T-helper 17 cell (primary cell): Measurements from ENCODE around the gene FMNL2. TPM values are rescaled to one million over a fixed set of nuclear protein-coding genes. Genes with fewer than 3 reads are reported as not detected.

Experiments
- ATAC-seq: fragments of 150-1000 bp; cut with Tn5 transposase; 2 replicates; pipeline ENCODE4 v1.10.0; 2021; ENCODE audit warnings: mild to moderate bottlenecking, moderate library complexity
- DNase-seq, 3 donors: peaks; one replicate each; pipeline versions ENCODE4 v3.0.0 to v3.0.0-alpha.2; 2020 to 2021
- H3K9me3 ChIP-seq: one replicate; pipeline ENCODE4 v1.7.0; 2013; ENCODE audit warnings: low read length, mild to moderate bottlenecking; ENCODE audit not compliant: control insufficient read depth, poor library complexity, severe bottlenecking
- H3K27ac Mint-ChIP-seq: one replicate; pipeline ENCODE4 v1.8.0; 2022; ENCODE audit warnings: mild to moderate bottlenecking, moderate library complexity, mixed read lengths
- H3K27me3 Mint-ChIP-seq: one replicate; pipeline ENCODE4 v1.8.0; 2022; ENCODE audit warnings: mixed read lengths
- H3K36me3 Mint-ChIP-seq: one replicate; pipeline ENCODE4 v1.8.0; 2022; ENCODE audit warnings: low read depth, mixed read lengths
- H3K4me1 Mint-ChIP-seq: one replicate; pipeline ENCODE4 v1.8.0; 2022; ENCODE audit warnings: mild to moderate bottlenecking, mixed read lengths
- H3K4me3 Mint-ChIP-seq: one replicate; pipeline ENCODE4 v1.8.0; 2022; ENCODE audit warnings: mild to moderate bottlenecking, moderate library complexity, mixed read lengths
- total RNA-seq, 4 donors: library from RNA in 2 of 4; stranded (reverse) in 2 of 4; gene quantifications; one replicate each; pipeline ENCODE4 v1.2.3 and lab custom pipeline; 2022 to 2026

Gene FMNL2
- total RNA-seq, 2 donors from 2014 or later = 0.34 to 0.40 TPM

- no peak for ATAC-seq
Measured at GRCh38 chr2:152580714-152581113, 245.7 kb downstream of the FMNL2 start.

DNA sequence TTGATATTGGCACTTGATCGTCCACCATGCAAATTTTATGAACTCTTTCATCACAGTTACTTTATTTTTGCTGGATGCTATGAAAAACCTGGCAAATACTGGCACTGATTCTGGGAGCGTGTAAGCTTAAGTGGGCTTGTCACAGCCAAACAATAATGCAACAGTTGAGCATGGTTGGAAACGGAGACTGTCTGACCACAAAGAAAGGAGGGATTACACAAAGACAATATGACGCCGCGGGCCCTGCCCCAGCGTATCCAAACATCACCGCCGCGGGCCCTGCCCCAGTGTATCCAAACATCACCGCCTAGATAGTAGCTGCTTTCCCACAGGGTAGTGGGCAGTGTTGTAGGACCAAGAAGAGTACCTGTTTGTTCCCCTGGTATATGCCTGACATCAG is 246.4 kb downstream of the FMNL2 start:
- ATAC-seq (no peak), DNase-seq (no peak)
- Mint-ChIP-seq H3K36me3 (no peaks in the 10 kb centered on the region), H3K27me3 (peaks cover 34% of the 10 kb centered on the region), H3K27ac (no peak overlapping the region), H3K4me3 (no peak overlapping the region), H3K4me1 (no peaks in the 10 kb centered on the region)
- H3K9me3 ChIP-seq = no peaks in the 10 kb centered on the region

More at GRCh38 chr2:152580714-152581113, 245.7 kb downstream of the FMNL2 start:
- DNase-seq = no peak
- H3K4me1 Mint-ChIP-seq = no peaks in the 10 kb centered on the region
- H3K36me3 Mint-ChIP-seq = no peaks in the 10 kb centered on the region
- H3K27ac Mint-ChIP-seq = no peak overlapping the region
- H3K9me3 ChIP-seq = no peaks in the 10 kb centered on the region
- H3K27me3 Mint-ChIP-seq = peaks cover 29% of the 10 kb centered on the region
- H3K4me3 Mint-ChIP-seq = no peak overlapping the region

DNA sequence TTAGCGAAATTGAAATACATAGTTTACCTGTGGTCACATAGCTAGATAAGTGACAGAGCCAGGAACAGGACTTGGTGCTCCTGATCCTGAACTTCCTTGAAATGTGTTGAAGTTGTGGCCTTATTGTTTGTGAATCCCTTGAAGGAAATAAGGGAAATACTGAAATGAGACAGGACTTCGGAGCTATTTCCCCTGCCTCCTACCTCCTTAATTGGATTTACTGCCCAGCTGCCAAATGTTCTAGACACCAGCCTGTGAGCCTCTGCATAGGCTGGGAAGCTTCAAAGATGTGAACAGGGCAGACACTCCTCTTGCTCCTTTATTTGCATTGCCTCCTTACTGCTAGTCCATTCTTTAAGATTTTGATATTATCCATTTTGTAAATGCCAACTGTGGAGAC is 247.1 kb downstream of the FMNL2 start:
- peaks cover 41% of the 10 kb centered on the region for H3K27me3 Mint-ChIP-seq
- H3K36me3 Mint-ChIP-seq = no peaks in the 10 kb centered on the region
- DNase-seq = no peak
- no peak for ATAC-seq
- H3K4me1 Mint-ChIP-seq = no peaks in the 10 kb centered on the region
- no peaks in the 10 kb centered on the region for H3K9me3 ChIP-seq
- H3K27ac Mint-ChIP-seq = no peak overlapping the region
- H3K4me3 Mint-ChIP-seq = no peak overlapping the region

- H3K27me3 Mint-ChIP-seq = peaks cover 42% of the 10 kb centered on the region
- no peaks in the 10 kb centered on the region for H3K9me3 ChIP-seq
- no peak overlapping the region for H3K27ac Mint-ChIP-seq
- ATAC-seq (no peak), DNase-seq (no peak)
- no peak overlapping the region for H3K4me3 Mint-ChIP-seq
- H3K36me3 Mint-ChIP-seq = no peaks in the 10 kb centered on the region
- H3K4me1 Mint-ChIP-seq = no peaks in the 10 kb centered on the region
Measured at GRCh38 chr2:152583512-152584229, 248.7 kb downstream of the FMNL2 start.

DNA sequence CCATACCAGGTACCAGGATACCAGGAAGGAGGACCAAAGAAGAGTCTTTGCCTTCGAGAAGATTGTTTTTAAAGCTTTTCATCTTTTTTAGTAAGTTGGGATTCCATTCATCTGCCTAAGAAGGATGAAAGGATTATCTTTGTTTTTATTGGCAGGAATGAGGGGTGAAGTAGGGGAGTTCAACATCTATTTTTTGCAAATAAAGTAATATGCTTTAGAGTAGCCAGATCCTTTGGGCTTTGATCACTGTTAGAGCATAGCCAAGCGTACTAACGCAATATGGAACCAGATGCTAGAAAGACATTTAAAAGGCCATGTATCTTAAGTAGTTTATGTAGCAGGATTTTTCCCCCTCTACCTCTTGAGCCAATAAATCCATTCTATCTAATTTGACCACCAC is 249.3 kb downstream of the FMNL2 start:
- DNase-seq = no peak
- H3K36me3 Mint-ChIP-seq = no peaks in the 10 kb centered on the region
- H3K4me1 Mint-ChIP-seq = no peaks in the 10 kb centered on the region
- peaks cover 46% of the 10 kb centered on the region for H3K27me3 Mint-ChIP-seq
- ATAC-seq = no peak
- H3K4me3 Mint-ChIP-seq = no peak overlapping the region
- no peaks in the 10 kb centered on the region for H3K9me3 ChIP-seq
- no peak overlapping the region for H3K27ac Mint-ChIP-seq

- Mint-ChIP-seq H3K4me1 (no peaks in the 10 kb centered on the region), H3K27me3 (peaks cover 46% of the 10 kb centered on the region), H3K4me3 (no peak overlapping the region), H3K27ac (no peak overlapping the region), H3K36me3 (no peaks in the 10 kb centered on the region)
- DNase-seq = no peak
- H3K9me3 ChIP-seq = no peaks in the 10 kb centered on the region
- no peak for ATAC-seq
Measured at GRCh38 chr2:152585830-152586484, 251.0 kb downstream of the FMNL2 start.

GRCh38 chr2:152587187-152587947 is 252.4 kb downstream of the FMNL2 start:
- Mint-ChIP-seq H3K27me3 (peaks cover 48% of the 10 kb centered on the region), H3K4me3 (no peak overlapping the region), H3K4me1 (no peaks in the 10 kb centered on the region), H3K36me3 (no peaks in the 10 kb centered on the region), H3K27ac (no peak overlapping the region)
- DNase-seq (no peak), ATAC-seq (no peak)
- H3K9me3 ChIP-seq = no peaks in the 10 kb centered on the region

GRCh38 chr2:152588998-152589397 is 254.0 kb downstream of the FMNL2 start:
- H3K4me3 Mint-ChIP-seq = no peak overlapping the region

DNA sequence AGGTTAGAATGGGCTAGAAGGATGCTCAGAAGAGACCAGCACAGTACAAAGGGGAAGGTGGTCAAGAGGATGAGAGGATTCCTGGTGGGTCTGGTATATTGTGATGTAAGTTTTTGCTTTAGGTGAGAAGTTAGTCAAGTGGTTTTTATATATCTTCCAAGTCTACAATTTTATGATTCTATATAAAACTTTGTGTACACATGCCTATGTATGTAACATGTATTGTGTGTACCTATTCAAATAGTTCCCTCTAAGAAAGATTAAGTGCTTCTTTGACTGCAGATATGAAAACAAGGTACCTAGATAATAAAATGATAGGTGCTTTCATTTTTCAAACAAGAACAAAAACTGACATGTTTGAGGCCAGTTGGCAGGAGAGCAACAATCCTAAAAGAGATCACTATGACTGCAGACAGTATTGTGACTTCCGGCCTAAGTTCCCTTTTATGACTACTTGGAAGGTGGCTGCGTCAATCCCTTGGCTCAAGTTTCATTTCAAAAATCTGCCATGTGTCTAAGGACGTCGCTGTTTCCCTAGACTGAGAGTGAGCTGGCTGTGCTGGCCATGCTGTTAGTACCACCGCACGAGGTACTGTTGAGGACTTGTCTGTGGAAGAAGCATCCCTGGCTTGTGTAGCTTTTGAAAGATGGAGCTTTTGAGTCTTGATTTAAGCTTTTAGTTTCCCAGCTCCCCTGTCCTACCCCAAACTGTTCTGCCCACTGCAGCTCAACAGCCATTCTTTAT is 259.2 kb downstream of the FMNL2 start:
- no peak for DNase-seq
- H3K27ac Mint-ChIP-seq = no peak overlapping the region
- peaks cover 2% of the 10 kb centered on the region for H3K4me1 Mint-ChIP-seq
- H3K9me3 ChIP-seq = no peaks in the 10 kb centered on the region
- no peaks in the 10 kb centered on the region for H3K36me3 Mint-ChIP-seq
- H3K4me3 Mint-ChIP-seq = no peak overlapping the region
- peaks cover 16% of the 10 kb centered on the region for H3K27me3 Mint-ChIP-seq
- peak; percentile 59 for ATAC-seq

More at GRCh38 chr2:152588998-152589397, 254.0 kb downstream of the FMNL2 start:
- no peak for ATAC-seq
- no peak overlapping the region for H3K27ac Mint-ChIP-seq
- H3K27me3 Mint-ChIP-seq = peaks cover 46% of the 10 kb centered on the region
- no peak for DNase-seq
- peaks cover 2% of the 10 kb centered on the region for H3K4me1 Mint-ChIP-seq
- no peaks in the 10 kb centered on the region for H3K36me3 Mint-ChIP-seq
- H3K9me3 ChIP-seq = no peaks in the 10 kb centered on the region

GRCh38 chr2:152594792-152595191 is 259.8 kb downstream of the FMNL2 start:
- no peaks in the 10 kb centered on the region for H3K9me3 ChIP-seq
- ATAC-seq = no peak
- Mint-ChIP-seq H3K27me3 (peaks cover 15% of the 10 kb centered on the region), H3K36me3 (no peaks in the 10 kb centered on the region), H3K4me3 (no peak overlapping the region), H3K27ac (no peak overlapping the region), H3K4me1 (peaks cover 2% of the 10 kb centered on the region)
- no peak for DNase-seq

- DNase-seq (no peak), ATAC-seq (no peak)
- Mint-ChIP-seq H3K4me3 (no peak overlapping the region), H3K36me3 (no peaks in the 10 kb centered on the region), H3K27me3 (peaks cover 6% of the 10 kb centered on the region), H3K4me1 (peaks cover 2% of the 10 kb centered on the region), H3K27ac (no peak overlapping the region)
- H3K9me3 ChIP-seq = no peaks in the 10 kb centered on the region
Measured at GRCh38 chr2:152598975-152599759, 264.2 kb downstream of the FMNL2 start.

GRCh38 chr2:152600051-152600657 is 265.2 kb downstream of the FMNL2 start:
- Mint-ChIP-seq H3K36me3 (no peaks in the 10 kb centered on the region), H3K27ac (no peak overlapping the region), H3K27me3 (peaks cover 12% of the 10 kb centered on the region), H3K4me3 (no peak overlapping the region), H3K4me1 (peaks cover 2% of the 10 kb centered on the region)
- no peaks in the 10 kb centered on the region for H3K9me3 ChIP-seq
- no peak for DNase-seq
- no peak for ATAC-seq
